H1 (cell line): ENCODE measurements around the gene ZFP36L2. TPM values are rescaled to one million over a fixed set of nuclear protein-coding genes. Genes with fewer than 3 reads are reported as not detected.

ENCODE experiments used
- CTCF ChIA-PET: fragments of 300-600 bp; sonication (Branson Sonifier 250); formaldehyde crosslinking; loops from one replicate; lab custom pipeline; 2021; ENCODE audit not compliant: partially characterized antibody; lab: Charles Lee
- POLR2A ChIA-PET: fragments of 300-600 bp; sonication (Branson Sonifier 250); formaldehyde crosslinking; loops from one replicate; lab custom pipeline; 2021; ENCODE audit warnings: inconsistent platforms; ENCODE audit not compliant: partially characterized antibody; lab: Charles Lee
- DNase-seq, 2 experiments: peaks; one replicate each; pipeline versions ENCODE4 v3.0.0 to v3.0.0-alpha.2; 2010 to 2022; ENCODE audit warnings: low spot score in 2 of 2, low read depth in 1 of 2, mixed read lengths in 1 of 2
- FAIRE-seq: peaks from 2 replicates; lab custom pipeline; 2011; peaks lifted over from hg19 to GRCh38; lab: Jason Lieb, UNC
- H2AFZ ChIP-seq: 2 replicates; pipeline ENCODE4 v1.8.1; 2012; ENCODE audit warnings: low read length, inconsistent platforms
- H2AK5ac ChIP-seq: 2 replicates; pipeline ENCODE4 v1.6.1; 2013; ENCODE audit warnings: low read depth, low read length
- H2BK120ac ChIP-seq: replicated peaks from 2 replicates; pipeline ENCODE3; 2013; ENCODE audit warnings: low read depth, low read length, inconsistent platforms
- H2BK12ac ChIP-seq: 2 replicates; pipeline ENCODE4 v1.6.1; 2013; ENCODE audit warnings: low read depth, low read length
- H2BK15ac ChIP-seq: 2 replicates; pipeline ENCODE4 v1.6.1; 2013; ENCODE audit warnings: low read length
- H2BK20ac ChIP-seq: 2 replicates; pipeline ENCODE4 v1.6.1; 2013; ENCODE audit warnings: low read length
- H2BK5ac ChIP-seq: 2 replicates; pipeline ENCODE4 v1.6.1; 2013; ENCODE audit warnings: low read depth, low read length
- H3K14ac ChIP-seq: 2 replicates; pipeline ENCODE4 v1.6.1; 2013; ENCODE audit warnings: inconsistent platforms; ENCODE audit not compliant: insufficient read length
- H3K18ac ChIP-seq: 2 replicates; pipeline ENCODE4 v1.6.1; 2013; ENCODE audit warnings: low read length; ENCODE audit errors: extremely low read depth
- H3K23ac ChIP-seq: 2 replicates; pipeline ENCODE4 v1.6.1; 2013; ENCODE audit warnings: inconsistent platforms; ENCODE audit not compliant: insufficient read length
- H3K23me2 ChIP-seq: 2 replicates; pipeline ENCODE4 v1.6.1; 2013; ENCODE audit warnings: low read depth, low read length
- H3K27ac ChIP-seq: 2 replicates; pipeline ENCODE4 v1.6.1; 2011; ENCODE audit warnings: low read depth, low read length, inconsistent platforms
- H3K27me3 ChIP-seq, 4 experiments: replicated peaks in 1 of 4; 1 replicate in 1 of 4; 2 replicates in 3 of 4; pipeline versions ENCODE4 v1.6.1 to v1.8.1; 2011 to 2013; ENCODE audit warnings: low read length in 3 of 4, mild to moderate bottlenecking in 3 of 4, inconsistent platforms in 2 of 4, mixed read lengths in 2 of 4, moderate library complexity in 1 of 4; ENCODE audit not compliant: control insufficient read depth in 3 of 4, insufficient read depth in 3 of 4; ENCODE audit errors: extremely low read depth in 1 of 4
- H3K36me3 ChIP-seq, 4 experiments: 2 replicates each; pipeline versions ENCODE4 v1.6.1 to v1.8.1; 2011 to 2013; ENCODE audit warnings: mild to moderate bottlenecking in 4 of 4, low read length in 3 of 4, moderate library complexity in 2 of 4, control low read depth in 1 of 4, inconsistent platforms in 1 of 4; ENCODE audit not compliant: insufficient read depth in 4 of 4, control insufficient read depth in 2 of 4
- H3K4ac ChIP-seq: replicated peaks from 2 replicates; pipeline ENCODE3; 2013; ENCODE audit warnings: low read length, low read depth, mixed read lengths, inconsistent platforms; ENCODE audit not compliant: insufficient read length
- H3K4me1 ChIP-seq, 4 experiments: replicated peaks in 1 of 4; 1 replicate in 1 of 4; 2 replicates in 3 of 4; pipeline versions ENCODE4 v1.6.1 to v1.8.1; 2011 to 2013; ENCODE audit warnings: low read length in 3 of 4, inconsistent platforms in 2 of 4, mixed read lengths in 1 of 4; ENCODE audit not compliant: insufficient read depth in 4 of 4, control insufficient read depth in 3 of 4
- H3K4me2 ChIP-seq, 2 experiments: 2 replicates each; pipeline versions ENCODE4 v1.6.1 to v1.8.1; 2011 to 2013; ENCODE audit warnings: low read depth in 2 of 2, low read length in 2 of 2, control low read depth in 1 of 2, inconsistent platforms in 1 of 2, mild to moderate bottlenecking in 1 of 2; ENCODE audit not compliant: insufficient read depth in 1 of 2
- H3K4me3 ChIP-seq, 4 experiments: fragments of 200-600, 300-600 bp in 1 of 4; sonication (generic), shearing (Covaris generic), sonication (Bioruptor Twin) in 1 of 4; 2 replicates each; pipeline versions ENCODE4 v1.5.1 to v1.8.1; 2011 to 2016; ENCODE audit warnings: low read length in 4 of 4, low read depth in 3 of 4, control low read depth in 2 of 4, inconsistent platforms in 2 of 4, mild to moderate bottlenecking in 2 of 4, mixed read lengths in 1 of 4, moderate library complexity in 1 of 4; ENCODE audit not compliant: insufficient read depth in 2 of 4; ENCODE audit errors: extremely low read depth in 1 of 4
- H3K56ac ChIP-seq: replicated peaks from 2 replicates; pipeline ENCODE3; 2013; ENCODE audit warnings: low read depth, mild to moderate bottlenecking, mixed read lengths, low read length, inconsistent platforms; ENCODE audit not compliant: insufficient read length
- H3K79me1 ChIP-seq: 2 replicates; pipeline ENCODE4 v1.6.1; 2013; ENCODE audit warnings: low read depth, low read length, control low read depth
- H3K79me2 ChIP-seq, 2 experiments: 2 replicates each; pipeline versions ENCODE4 v1.6.1 to v1.8.1; 2012 to 2013; ENCODE audit warnings: low read length in 2 of 2, mild to moderate bottlenecking in 2 of 2, inconsistent platforms in 1 of 2; ENCODE audit not compliant: insufficient read depth in 2 of 2, control insufficient read depth in 1 of 2
- H3K9ac ChIP-seq, 4 experiments: replicated peaks in 1 of 4; 1 replicate in 1 of 4; 2 replicates in 3 of 4; pipeline versions ENCODE4 v1.6.1 to v1.8.1; 2011 to 2013; ENCODE audit warnings: low read depth in 3 of 4, low read length in 3 of 4, control low read depth in 2 of 4, mild to moderate bottlenecking in 2 of 4, moderate library complexity in 2 of 4, inconsistent platforms in 1 of 4; ENCODE audit errors: extremely low read depth in 1 of 4
- H3K9me3 ChIP-seq, 2 experiments: 2 replicates each; pipeline versions ENCODE4 v1.6.1 to v1.8.1; 2012 to 2013; ENCODE audit warnings: mild to moderate bottlenecking in 2 of 2, moderate library complexity in 2 of 2, control low read depth in 1 of 2, inconsistent platforms in 1 of 2, low read depth in 1 of 2, low read length in 1 of 2, mixed read lengths in 1 of 2; ENCODE audit not compliant: insufficient read depth in 2 of 2
- H4K20me1 ChIP-seq, 2 experiments: replicated peaks in 1 of 2; 2 replicates each; pipeline versions ENCODE3 to v1.8.1; 2011 to 2013; ENCODE audit warnings: inconsistent platforms in 2 of 2, low read length in 2 of 2, mild to moderate bottlenecking in 1 of 2; ENCODE audit not compliant: insufficient read depth in 2 of 2, control insufficient read depth in 1 of 2
- H4K5ac ChIP-seq: 2 replicates; pipeline ENCODE4 v1.6.1; 2013; ENCODE audit warnings: low read length, low read depth, mixed read lengths, inconsistent platforms; ENCODE audit not compliant: insufficient read length
- H4K8ac ChIP-seq: 2 replicates; pipeline ENCODE4 v1.8.0; 2013; ENCODE audit warnings: mild to moderate bottlenecking, moderate library complexity, low read length, inconsistent platforms; ENCODE audit not compliant: insufficient read depth; ENCODE audit errors: extremely low read depth
- H4K91ac ChIP-seq: replicated peaks from 2 replicates; pipeline ENCODE3; 2013; ENCODE audit warnings: low read length, mixed read lengths, inconsistent platforms; ENCODE audit not compliant: insufficient read length
- CREB1 ChIP-seq: IDR thresholded peaks from 2 replicates; pipeline ENCODE4 v1.6.1; 2012; ENCODE audit warnings: inconsistent platforms
- CTBP2 ChIP-seq: IDR thresholded peaks from 2 replicates; pipeline ENCODE4 v1.7.0; 2011; ENCODE audit warnings: borderline replicate concordance, mild to moderate bottlenecking, moderate library complexity, mixed read lengths, low read length; ENCODE audit not compliant: insufficient read depth, insufficient read length
- GTF2F1 ChIP-seq: IDR thresholded peaks from 2 replicates; pipeline ENCODE4 v1.6.1; 2012; ENCODE audit warnings: low read depth, low read length, improper control_type of control experiment, borderline replicate concordance
- JUN ChIP-seq: IDR thresholded peaks from 2 replicates; pipeline ENCODE4 v1.6.1; 2011; ENCODE audit warnings: low read depth, mild to moderate bottlenecking, improper control_type of control experiment, low read length
- NRF1 ChIP-seq: IDR thresholded peaks from 2 replicates; pipeline ENCODE4 v1.6.1; 2011; ENCODE audit warnings: mild to moderate bottlenecking, low read depth, low read length, improper control_type of control experiment
- PHF8 ChIP-seq: fragments of 200-600 bp; sonication (generic); conservative IDR thresholded peaks from 2 replicates; pipeline ENCODE4 v1.7.1; 2012; ENCODE audit warnings: low read depth, mild to moderate bottlenecking, inconsistent platforms, low read length, moderate library complexity
- POLR2AphosphoS5 ChIP-seq: IDR thresholded peaks from 2 replicates; pipeline ENCODE4 v1.6.1; 2011; ENCODE audit warnings: low read depth, low read length
- RAD21 ChIP-seq, 2 experiments: IDR thresholded peaks in 1 of 2; conservative IDR thresholded peaks in 1 of 2; 2 replicates each; pipeline ENCODE4 v1.6.1; 2011; ENCODE audit warnings: low read depth in 2 of 2, low read length in 2 of 2, improper control_type of control experiment in 1 of 2, inconsistent platforms in 1 of 2, mild to moderate bottlenecking in 1 of 2, moderate library complexity in 1 of 2
- TBP ChIP-seq: IDR thresholded peaks from 2 replicates; pipeline ENCODE4 v1.6.1; 2011; ENCODE audit warnings: low read depth, low read length, improper control_type of control experiment
- USF2 ChIP-seq: IDR thresholded peaks from 2 replicates; pipeline ENCODE4 v1.6.1; 2011; ENCODE audit warnings: low read length, improper control_type of control experiment
- WGBS, 2 experiments: shearing (Covaris generic) in 1 of 2; methylation state at CpG; one replicate each; pipeline versions ENCODE4 v1.1.6 to v1.1.7; 2013 to 2015; ENCODE audit warnings: low lambda C conversion rate in 2 of 2, mixed read lengths in 2 of 2, inconsistent platforms in 1 of 2, low coverage in 1 of 2, missing lambda C conversion rate in 1 of 2; ENCODE audit not compliant: insufficient replicate concordance in 2 of 2, insufficient coverage in 1 of 2, insufficient read length in 1 of 2; ENCODE audit errors: extremely low coverage in 1 of 2, missing lambda C conversion rate in 1 of 2; 5-methylcytosine and 5-hydroxymethylcytosine counted together
- polyA plus RNA-seq, 7 experiments: library from polyadenylated mRNA; depleted of rRNA in 3 of 7; stranded (reverse) in 5 of 7; unstranded in 2 of 7; fragments of >200 nt in 5 of 7; fragments of 200-250 nt in 2 of 7; gene quantifications; 1 replicate in 5 of 7; 2 replicates in 1 of 7; 4 replicates in 1 of 7; pipeline versions ENCODE4 v1.2.1 to v1.2.3, GENCODE V29; 2011 to 2013; ENCODE audit warnings: missing spikeins in 2 of 7, mixed read lengths in 2 of 7
- total RNA-seq: library from RNA; stranded (reverse); fragmentation: NEBNext Ultra II Directional; extraction: Animal tissue kit (Norgen Biotek cat#: 25700); gene quantifications from 2 replicates; pipeline ENCODE4 v1.2.1, GENCODE V29; 2021
- TF ChIP-seq, protein P1 (sequence below): IDR thresholded peaks from 2 replicates; pipeline ENCODE4 v1.6.1; 2012; ENCODE audit warnings: inconsistent platforms

The ZFP36L2 gene
- total and polyA plus RNA-seq, 2 of the 8 experiments (the other 6 are each of a cell fraction or from before 2014, with no cell fraction given), result 13.4 to 102 TPM

DNA sequence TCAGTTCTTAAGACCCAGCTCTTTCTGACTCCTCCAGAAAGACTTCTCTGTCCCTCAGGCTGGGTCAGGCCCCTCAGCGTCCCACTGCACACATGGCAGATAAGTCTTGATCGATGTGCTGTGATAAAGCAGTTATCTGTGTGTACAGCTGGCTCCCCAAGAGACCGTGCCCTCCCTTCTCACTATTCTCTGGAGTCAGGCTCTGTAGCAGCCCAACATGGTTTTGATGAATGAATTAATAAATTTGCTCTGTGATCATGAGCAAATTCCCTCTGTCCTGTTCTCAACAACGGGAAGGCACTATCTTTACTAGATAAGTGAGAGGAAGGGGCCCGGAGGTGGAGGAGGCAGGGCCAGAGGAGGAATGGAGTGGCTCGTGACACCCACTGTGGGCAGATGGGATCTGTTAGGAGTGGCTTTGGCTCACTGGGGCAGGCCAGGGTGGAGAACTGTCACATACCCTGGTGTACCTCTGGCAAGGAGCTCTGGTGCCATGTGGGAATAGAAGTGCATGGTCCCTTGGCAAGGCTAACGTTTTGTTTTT lies 48.3 kb downstream of the ZFP36L2 start:
- Histone ChIP-seq H3K23me2 (no peaks in the 10 kb centered on the region), H4K8ac (no peak overlapping the region), H3K18ac (peak overlapping the region; percentile 97), H3K14ac (no peak overlapping the region), H3K4me3 (no peak overlapping the region; a peak in 1 of 8 replicates), H3K4me1 (peaks cover 13 to 31% (median 25%) of the 10 kb centered on the region in 4 experiments), H3K23ac (no peak overlapping the region), H2BK120ac (peak overlapping the region; percentile 95), H2BK15ac (peak overlapping the region; percentile 93; the same call in 1 of the 2 replicates), H3K4me2 (peak overlapping the region; percentile 45 to 48), H2BK5ac (peak overlapping the region; percentile 87), H3K79me1 (no peaks in the 10 kb centered on the region), H2AK5ac (peak overlapping the region; percentile 91; the same call in 1 of the 2 replicates), H4K5ac (peak overlapping the region; percentile 79), H3K56ac (no peak overlapping the region), H3K9me3 (peaks cover 30 to 36% of the 10 kb centered on the region in 2 experiments), H4K20me1 (no peaks in the 10 kb centered on the region), H2BK12ac (peak overlapping the region; percentile 98), H3K27ac (peak overlapping the region; percentile 80; the same call in 1 of the 2 replicates), H3K9ac (peak overlapping the region in 1 of 4 experiments; percentile 7; a peak in 2 of 7 replicates), H3K79me2 (no peaks in the 10 kb centered on the region), H4K91ac (peak overlapping the region; percentile 98), H2BK20ac (peak overlapping the region; percentile 94), H3K36me3 (no peaks in the 10 kb centered on the region), H3K27me3 (no peaks in the 10 kb centered on the region), H3K4ac (peak overlapping the region; percentile 63), H2AFZ (no peak overlapping the region)
- no peak for DNase-seq
- CTCF ChIA-PET, result interaction anchor here (0.8 to 6.8 kb wide), 14 partner anchors 10 to 199 kb away, joined by 3 to 85 read pairs (median 4); partner anchors contain the start of gene ZFP36L2
- no peak for FAIRE-seq
- 77% methylated on average over 7 of the region's 7 CpGs; no CpG with 5 or more reads in 1 of the 2 experiments for WGBS, 2 experiments
- POLR2A ChIA-PET, result interaction anchor here (1.1 to 4.4 kb wide), 6 partner anchors 9 to 49 kb away, joined by 3 to 52 read pairs (median 16); partner anchors contain the start of gene ZFP36L2
- TF ChIP-seq JUN, result no peak
- TF ChIP-seq, protein P1, sequence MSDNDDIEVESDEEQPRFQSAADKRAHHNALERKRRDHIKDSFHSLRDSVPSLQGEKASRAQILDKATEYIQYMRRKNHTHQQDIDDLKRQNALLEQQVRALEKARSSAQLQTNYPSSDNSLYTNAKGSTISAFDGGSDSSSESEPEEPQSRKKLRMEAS, result no peak
- no peak for TF ChIP-seq RAD21 (IDR thresholded peaks at IDR 0.05 in 1 of 2, conservative IDR thresholded peaks at IDR 0.05 in 1 of 2; ENCODE audit: low read depth in 2 of 2, low read length in 2 of 2)
- no peak for TF ChIP-seq NRF1
- no peak for TF ChIP-seq GTF2F1
- TF ChIP-seq USF2, result no peak
- no peak for TF ChIP-seq CREB1
- TF ChIP-seq POLR2AphosphoS5, result no peak
- no peak for TF ChIP-seq TBP
- no peak for TF ChIP-seq CTBP2
- no peak for TF ChIP-seq PHF8
